GM18909 (cell line): Measurements from ENCODE around the gene NRAP.

Experiments used
- ATAC-seq: cut with Tn5 transposase; IDR thresholded peaks from one replicate; pipeline ENCODE4 v1.9.1; 2021; ENCODE audit warnings: mild to moderate bottlenecking; ENCODE audit not compliant: unreplicated experiment, poor library complexity

NRAP gene, protein sequence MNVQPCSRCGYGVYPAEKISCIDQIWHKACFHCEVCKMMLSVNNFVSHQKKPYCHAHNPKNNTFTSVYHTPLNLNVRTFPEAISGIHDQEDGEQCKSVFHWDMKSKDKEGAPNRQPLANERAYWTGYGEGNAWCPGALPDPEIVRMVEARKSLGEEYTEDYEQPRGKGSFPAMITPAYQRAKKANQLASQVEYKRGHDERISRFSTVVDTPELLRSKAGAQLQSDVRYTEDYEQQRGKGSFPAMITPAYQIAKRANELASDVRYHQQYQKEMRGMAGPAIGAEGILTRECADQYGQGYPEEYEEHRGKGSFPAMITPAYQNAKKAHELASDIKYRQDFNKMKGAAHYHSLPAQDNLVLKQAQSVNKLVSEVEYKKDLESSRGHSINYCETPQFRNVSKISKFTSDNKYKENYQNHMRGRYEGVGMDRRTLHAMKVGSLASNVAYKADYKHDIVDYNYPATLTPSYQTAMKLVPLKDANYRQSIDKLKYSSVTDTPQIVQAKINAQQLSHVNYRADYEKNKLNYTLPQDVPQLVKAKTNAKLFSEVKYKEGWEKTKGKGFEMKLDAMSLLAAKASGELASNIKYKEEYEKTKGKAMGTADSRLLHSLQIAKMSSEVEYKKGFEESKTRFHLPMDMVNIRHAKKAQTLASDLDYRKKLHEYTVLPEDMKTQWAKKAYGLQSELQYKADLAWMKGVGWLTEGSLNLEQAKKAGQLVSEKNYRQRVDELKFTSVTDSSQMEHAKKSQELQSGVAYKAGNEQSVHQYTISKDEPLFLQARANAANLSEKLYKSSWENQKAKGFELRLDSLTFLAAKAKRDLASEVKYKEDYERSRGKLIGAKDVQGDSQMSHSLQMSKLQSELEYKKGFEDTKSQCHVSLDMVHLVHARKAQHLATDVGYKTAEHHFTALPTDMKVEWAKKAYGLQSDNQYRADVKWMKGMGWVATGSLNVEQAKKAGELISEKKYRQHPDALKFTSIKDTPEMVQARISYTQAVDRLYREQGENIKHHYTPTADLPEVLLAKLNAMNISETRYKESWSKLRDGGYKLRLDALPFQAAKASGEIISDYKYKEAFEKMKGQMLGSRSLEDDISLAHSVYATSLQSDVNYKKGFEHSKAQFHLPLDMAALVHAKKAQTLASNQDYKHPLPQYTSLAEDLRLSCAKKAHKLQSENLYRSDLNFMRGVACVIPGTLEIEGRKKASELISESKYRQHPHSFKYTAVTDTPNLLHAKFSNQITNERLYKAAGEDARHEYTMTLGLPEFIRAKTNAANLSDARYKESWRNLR (N-terminal part only)

DNA sequence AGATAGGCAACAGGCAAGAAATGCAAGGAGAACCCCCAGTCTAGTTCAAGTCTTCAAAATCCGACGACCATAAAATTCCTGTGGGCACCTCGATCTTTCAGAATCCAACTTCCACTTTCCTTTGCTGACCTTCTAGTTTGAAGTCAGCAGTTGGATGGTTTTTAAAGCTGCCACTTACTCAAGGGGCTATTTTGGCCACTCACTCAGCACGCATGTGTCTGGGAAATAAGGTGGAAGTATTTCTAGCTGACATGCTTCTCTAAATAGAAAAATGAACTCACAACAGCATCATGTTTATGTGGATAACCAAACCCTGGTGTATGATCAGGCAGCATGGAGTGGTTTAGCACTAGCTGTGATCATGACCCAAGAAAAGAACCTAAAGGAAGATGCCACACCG is at the start of gene NRAP:
TSS of gene NRAP (minus strand) at position 134 of the 400 bp plus-strand sequence. CDS start 159 bp downstream, outside the sequence.
- no peak for ATAC-seq

DNA sequence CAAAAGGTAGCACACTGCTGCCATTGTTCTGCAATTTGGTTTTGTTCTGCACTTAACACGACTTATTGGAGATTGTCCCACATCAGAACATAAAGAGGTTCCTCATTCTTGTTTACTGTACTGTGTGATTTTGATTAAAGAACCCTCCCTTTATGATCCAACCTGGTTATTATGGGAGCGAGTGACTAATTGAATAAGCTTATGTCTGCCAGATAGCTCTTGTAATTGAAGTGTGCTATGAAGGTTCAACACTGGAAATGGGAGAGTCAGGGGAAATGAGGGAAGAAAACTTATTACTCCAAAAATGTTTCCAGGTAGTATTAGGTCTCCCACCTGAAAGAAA is 49.8 kb upstream of the NRAP start:
- no peak for ATAC-seq

DNA sequence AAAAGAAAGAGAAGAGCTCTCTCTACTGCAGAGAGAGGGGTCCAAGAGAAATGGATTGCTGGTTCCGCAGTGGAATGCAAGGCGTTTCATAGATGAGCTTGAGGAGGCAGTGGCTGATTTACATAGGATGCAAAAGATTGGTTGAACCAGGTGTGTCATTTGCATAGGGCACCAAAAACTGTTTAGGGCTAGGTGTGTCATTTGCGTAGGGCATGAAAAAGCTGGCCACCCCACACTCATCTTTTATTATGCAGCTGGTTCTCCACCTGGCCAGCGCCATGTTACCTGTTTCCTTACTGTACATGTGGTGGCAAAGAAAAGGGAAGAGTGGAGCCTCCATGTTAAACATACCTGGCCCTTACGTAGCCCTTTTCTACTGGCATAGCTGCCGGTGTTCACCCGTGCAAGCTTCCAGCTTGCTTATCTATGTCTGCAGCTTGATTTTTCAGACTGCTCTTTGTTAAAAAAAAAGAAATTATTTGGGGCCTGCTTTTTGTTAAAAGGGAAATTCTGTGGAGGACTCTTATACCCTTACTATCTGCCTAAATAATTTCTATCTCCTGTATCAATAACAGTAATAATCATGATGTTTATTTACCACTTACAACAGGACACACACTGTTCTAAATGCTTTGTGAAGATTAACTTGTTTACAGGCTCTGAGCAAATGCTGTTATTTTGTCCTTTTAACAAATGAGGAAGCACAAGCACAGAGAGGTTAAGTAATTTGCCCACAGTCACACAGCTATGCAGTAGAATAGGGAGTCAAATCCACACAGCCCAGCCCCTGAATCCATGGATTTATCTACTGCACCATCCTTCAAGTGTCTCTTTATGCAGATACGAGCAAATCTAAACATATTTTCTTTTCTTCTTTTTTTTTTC is 49.2 kb upstream of the NRAP start:
- ATAC-seq, result no peak

DNA sequence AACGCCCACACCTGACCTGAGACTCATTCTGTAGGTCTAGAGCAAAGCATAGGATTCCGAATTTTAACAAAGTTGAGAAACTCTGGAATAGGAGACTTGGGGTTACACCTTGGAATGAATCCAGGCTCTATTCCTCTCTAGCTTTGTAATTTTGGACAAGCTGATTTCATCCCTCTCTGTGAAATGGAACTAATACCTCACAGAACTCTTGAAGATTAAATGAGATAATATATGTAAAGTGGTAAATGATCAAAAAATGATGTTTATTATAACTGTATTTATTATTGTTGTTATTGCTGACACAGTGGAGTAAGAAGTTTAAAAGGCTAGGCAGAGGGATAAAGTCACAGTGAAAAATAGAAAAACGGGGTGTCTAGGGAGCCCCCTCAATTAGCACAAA is 48.2 kb upstream of the NRAP start:
- ATAC-seq, result no peak

DNA sequence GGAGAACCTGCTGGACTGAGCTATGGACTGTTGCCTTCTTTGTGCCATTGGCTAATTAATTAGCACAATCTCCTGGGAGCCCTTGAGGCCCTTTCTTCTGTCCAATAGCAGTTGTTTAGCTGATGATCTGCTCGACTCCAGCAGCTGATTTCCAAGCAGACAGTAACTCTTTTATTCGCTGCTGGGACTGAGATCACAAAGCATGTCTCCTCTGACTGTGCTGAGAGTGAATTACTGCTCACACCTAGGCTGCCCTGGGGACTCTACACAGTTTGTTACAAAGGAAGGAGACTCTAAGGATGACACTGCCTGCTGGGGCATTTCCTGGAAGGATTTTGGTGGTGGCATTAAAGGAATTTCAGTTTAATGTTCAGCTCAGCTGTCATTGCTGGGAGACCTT is 47.3 kb upstream of the NRAP start:
- no peak for ATAC-seq

DNA sequence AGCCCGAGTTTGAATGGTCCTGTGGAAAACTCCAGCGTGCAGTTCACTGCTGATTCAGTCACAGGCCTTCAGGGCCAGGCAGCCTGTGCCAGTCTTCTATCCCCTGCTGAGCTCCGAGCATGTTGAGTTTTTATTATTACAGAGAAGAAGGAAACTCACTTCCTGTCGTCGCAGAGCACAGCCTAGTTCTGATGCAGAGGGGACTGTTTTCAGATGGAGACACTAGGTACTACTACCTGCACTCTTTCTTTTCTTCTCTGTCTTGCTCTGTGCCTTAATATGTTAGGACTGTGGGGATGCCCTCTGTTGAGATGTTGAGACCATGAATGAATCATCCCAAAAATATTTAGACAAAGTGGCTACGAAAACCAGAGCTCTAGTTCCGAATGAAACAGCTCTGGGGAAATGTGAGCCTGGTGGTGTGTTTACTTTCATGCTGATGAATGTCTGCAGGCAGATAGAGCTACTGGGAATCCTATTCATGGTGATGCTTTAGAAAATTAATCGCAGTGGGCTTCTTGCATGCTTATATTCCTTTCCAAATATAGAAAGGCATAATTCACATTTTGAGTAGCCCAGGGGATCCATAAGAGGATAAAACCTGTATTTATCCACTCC is 45.5 kb upstream of the NRAP start:
- no peak for ATAC-seq

DNA sequence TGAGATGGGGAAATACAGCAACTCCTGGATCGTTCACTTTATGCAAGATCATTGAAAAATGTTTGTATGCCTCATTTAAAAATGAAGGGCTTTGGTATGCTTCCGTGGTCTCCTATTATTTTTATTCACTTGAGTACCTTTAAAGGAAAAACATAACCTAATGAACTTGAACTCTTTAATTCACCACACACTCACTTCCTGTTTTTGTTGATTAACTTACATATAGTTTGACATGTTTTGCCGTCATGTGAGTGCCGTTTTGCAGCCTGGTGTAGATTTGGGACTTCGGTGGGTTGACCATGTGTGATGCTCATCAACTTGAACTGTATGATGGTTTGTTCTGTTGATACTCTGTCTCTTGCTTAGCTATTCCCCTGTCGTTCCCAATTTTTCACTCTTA is 44.8 kb upstream of the NRAP start:
- ATAC-seq, result no peak

DNA sequence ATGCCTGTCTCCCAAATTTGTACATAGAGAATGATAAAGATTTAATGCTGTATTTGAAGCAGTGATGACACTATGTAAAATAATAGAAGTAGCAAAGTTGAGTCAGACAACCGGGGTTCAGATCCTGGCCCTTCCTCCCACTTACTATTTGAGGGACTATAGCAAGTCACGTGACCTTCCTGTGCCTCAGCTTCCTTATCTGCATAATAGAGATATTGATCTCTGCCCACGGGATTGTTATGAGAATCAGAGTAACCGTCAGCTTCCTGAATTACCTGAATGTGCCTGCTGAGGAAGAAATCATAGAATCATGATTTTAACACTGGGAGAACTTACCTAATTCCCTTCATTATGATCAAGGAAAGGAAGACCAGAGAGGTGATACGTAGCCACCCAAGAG is 42.8 kb upstream of the NRAP start:
- no peak for ATAC-seq

DNA sequence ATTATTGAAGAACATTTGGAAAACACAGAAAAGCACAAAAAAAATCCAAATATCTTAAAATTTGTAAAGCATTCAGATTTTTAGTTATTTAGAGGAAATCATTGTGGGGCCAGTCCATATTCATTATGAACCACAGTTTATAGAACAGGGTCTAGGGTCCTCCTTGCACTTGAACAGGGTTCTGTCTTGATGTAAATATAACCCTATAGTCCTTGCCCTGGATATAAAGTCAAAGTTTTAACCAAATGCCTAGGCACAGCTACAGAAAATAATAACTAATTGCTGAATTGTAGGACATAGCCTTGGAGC is 41.5 kb upstream of the NRAP start:
- no peak for ATAC-seq

DNA sequence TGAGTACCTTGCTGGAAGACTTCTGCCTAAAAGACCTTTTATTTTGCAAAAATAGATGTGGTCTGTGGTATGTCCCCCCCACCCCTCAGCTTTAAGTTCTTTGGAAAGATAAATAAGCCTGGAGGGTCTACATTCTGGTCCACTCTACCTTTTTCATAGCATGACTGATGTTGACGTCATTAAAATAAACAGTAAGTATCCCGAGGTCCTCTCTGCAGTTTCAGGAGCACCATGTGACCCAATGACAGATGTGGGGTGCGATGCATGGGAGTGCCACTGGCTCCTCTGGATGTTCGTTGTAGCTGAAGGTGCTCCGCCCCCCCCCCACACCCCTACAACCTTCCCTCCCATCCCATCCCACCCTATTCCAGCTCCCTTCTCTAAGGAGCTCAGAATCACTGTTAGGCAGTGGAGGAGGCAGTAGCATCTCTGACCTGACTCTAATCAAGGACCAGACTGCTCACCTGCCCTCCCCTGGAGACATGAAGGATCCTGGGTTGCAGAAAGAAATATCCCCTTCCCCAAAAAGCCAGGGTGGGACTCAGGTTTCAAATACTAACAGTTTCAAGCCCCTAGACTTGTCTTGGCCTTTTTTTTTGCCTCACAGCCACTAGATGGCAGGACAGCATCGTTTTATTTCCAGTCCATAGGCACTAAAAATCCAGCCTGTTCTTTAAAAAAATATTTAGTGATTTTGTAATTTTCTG is 40.9 kb upstream of the NRAP start:
- no peak for ATAC-seq

DNA sequence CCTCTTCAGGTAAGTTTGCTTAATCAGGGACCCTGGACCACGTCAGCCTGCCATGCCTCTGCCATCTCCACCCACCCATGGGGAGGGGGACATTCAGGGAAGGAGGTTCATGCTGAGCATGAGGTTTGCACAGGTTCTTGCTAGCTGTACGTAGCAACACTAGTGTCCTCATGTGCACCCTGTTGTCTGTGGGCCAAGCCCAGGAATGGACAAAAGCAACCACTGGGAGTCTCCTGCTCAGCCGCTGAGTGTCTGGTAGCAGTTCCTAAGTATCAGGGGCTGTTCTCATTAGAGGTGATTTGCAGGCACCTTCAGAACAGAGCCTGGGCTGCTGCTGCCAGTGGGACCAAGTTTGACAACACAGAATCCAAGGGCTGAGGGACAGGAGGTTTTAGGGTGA is 33.8 kb upstream of the NRAP start:
- no peak for ATAC-seq

DNA sequence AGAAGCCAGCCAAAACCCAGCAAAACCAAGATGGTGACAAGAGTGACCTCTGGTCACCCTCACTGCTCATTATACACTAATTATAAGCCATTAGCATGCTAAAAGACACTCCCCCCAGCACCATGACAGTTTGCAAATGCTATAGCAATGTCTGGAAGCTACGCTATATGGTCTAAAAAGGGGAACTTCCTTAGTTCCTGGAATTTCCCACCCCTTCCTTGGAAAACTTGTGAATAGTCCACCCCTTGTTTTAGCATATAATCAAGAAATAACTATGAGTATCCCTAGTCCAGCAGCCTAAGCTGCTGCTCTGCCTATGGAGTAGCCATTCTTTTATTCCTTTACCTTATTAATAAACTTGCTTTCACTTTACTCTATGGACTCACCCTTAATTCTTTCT is 31.9 kb upstream of the NRAP start:
- no peak for ATAC-seq

DNA sequence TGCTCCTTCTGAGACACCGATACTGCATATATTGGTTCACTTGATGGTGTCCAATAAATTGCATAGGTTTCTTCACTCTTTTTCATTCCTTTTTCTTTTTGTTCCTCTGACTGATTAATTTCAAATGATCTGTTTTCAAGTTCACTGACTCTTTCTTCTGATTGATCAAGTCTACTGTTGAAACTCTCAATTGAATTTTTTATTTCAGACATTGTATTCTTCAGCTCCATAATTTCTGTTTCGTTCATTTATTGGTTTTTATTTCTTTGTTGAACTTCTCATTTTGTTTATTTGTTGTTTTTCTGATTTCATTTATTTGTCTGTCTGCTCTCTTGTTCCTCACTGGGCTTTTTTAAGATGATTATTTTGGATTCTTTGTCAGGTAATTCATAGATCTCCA is 29.5 kb upstream of the NRAP start:
- ATAC-seq, result no peak

DNA sequence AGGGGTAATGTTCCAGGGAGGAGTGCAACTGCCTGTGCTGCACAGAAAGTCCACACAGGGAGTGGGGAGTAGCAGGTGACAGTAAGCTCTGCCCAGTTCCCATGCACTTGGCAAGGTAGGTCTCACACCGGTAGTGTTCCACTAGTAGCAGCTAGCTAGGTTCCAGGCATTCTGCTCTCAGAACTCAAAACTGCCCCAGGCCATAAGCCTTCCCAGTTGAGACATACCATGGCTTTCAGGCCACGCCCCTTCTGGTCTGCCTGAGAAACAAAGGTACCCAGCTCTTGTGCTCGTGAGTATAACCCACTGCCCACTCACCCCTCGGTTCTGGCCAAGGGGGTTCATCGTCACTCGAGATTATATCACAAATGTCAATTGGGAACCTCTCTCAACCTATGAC is 28.4 kb upstream of the NRAP start:
- ATAC-seq, result no peak

DNA sequence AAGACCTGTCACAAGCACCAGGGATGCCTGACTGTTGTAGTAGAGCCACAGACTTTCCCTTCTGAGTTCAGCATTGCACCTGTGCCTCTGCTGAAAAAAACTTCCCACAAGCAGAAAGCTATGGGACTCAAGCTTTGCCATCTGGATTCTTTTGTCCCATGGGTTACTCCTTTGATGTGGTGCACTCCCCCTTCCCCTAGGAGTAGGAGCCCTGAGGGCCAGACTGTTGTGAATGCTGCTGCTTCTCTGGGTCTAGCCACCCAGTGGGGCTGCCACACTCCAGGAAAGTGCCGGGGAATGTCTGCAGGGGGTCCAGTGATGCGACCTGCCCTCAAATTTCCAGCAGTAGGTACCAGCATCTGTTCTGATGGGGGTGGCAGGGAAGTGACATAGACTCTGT is 27.5 kb upstream of the NRAP start:
- ATAC-seq, result no peak

DNA sequence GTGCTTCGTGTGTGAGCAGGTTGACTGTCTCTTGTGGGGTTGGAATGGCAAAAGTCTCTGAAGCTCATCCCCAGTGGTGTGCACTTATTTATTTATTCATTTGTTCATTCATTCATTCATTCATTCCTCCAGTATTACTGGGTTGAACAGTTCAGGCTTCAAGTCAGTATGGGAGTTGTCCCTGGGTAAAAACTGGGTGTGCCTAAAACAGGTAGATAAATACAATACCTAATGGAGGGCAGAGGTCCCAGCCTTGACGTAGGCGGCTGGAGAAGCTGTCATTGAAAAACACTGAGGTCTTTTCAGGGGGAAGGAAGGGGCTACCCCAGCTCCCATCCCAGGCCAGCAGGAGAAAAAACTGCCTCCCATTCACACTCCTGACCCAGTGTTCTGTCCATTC is 26.9 kb upstream of the NRAP start:
- no peak for ATAC-seq

DNA sequence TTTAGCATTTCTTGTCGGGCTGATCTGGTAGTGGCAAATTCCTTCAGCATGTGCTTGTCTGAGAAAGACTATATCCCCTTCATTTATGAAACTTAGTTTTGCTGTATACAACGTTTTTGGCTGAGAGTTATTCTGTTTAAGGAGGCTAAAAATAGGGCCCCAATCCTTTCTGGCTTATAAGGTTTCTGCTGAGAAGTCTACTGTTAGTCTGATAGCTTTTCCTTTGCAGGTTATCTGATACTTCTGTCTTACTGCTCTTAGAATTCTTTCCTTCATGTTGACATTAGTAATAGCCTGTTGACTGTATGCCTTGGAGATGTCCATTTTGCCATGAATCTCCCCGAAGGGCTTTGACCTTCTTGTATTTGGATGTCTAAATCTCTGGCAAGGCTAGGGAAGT is 25.7 kb upstream of the NRAP start:
- no peak for ATAC-seq

DNA sequence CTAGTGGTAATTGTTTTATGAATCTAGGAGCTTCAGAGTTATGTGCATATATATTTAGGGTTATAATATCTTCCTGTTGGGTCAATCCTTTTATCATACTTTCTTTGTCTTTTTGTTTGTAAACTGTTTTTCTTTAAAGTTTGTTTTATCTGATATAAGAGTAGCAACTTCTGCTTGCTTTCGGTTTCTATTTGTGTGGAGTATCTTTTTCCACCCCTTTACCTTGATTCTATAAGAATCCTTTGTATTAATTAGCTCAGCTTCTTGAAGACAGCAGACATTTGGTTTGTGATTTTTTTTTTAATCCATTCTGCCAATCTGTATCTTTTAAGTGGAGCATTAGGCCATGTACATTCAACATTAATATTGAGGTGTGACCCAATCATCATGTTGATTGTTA is 25.2 kb upstream of the NRAP start:
- no peak for ATAC-seq

DNA sequence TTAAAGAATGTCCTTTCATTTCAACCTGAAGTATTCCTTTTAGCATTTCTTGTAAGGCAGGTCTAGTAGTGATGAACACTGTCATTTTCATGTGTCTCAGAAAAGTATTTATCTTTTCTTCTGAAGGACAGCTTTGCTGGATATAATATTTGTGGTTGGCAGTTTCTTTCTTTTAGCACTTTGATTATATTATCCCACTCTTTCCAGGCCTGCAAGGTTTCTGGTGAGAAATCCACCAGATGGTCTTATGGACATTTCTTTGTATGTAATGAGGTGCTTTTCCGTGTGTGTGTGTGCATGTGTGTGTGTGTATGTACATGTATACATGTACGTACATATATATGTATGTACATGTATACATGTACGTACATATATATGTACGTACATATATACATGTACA is 23.2 kb upstream of the NRAP start:
- ATAC-seq, result no peak
